ENCODE measurements around the gene ATP6V1F. TPM values are rescaled to one million over a fixed set of nuclear protein-coding genes. Genes with fewer than 3 reads are reported as not detected.

Gene ATP6V1F
- total RNA-seq, 1 donor from 2014 or later, result 162 TPM

DNA sequence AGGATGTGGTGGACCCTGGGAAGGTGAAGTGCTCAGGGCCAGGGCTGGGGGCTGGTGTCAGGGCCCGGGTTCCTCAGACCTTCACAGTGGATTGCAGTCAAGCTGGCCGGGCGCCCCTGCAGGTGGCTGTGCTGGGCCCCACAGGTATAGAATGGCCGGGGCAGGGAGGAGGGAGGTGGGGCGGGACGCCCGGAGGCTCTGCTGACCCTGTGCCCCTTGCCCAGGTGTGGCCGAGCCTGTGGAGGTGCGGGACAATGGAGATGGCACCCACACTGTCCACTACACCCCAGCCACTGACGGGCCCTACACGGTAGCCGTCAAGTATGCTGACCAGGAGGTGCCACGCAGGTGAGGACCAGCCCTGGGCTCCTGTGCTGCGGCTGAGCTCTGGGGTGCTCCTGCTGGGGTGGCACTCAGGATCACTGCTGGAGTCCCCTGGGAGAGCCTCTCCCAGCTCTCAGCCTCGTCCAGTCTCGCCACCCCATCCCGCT is 14.9 kb upstream of the ATP6V1F start:
- TF ChIP-seq CTCF (IDR thresholded peaks at IDR 0.05), result no peak
- Mint-ChIP-seq H3K9me3 (ENCODE audit: unreplicated experiment) (no peaks in the 10 kb centered on the region), H3K27ac (ENCODE audit: unreplicated experiment) (no peak overlapping the region), H3K4me3 (ENCODE audit: unreplicated experiment) (no peak overlapping the region), H3K27me3 (ENCODE audit: unreplicated experiment) (no peaks in the 10 kb centered on the region), H3K4me1 (ENCODE audit: unreplicated experiment) (no peaks in the 10 kb centered on the region), H3K36me3 (ENCODE audit: unreplicated experiment) (peaks cover 14% of the 10 kb centered on the region)
- DNase-seq (ENCODE audit: extremely low spot score, unreplicated experiment), result no peak

- H3K27me3 Mint-ChIP-seq (ENCODE audit: unreplicated experiment), result no peaks in the 10 kb centered on the region
- H3K27ac Mint-ChIP-seq (ENCODE audit: unreplicated experiment), result no peak overlapping the region
- no peaks in the 10 kb centered on the region for H3K9me3 Mint-ChIP-seq (ENCODE audit: unreplicated experiment)
- no peak overlapping the region for H3K4me3 Mint-ChIP-seq (ENCODE audit: unreplicated experiment)
- TF ChIP-seq CTCF (IDR thresholded peaks at IDR 0.05), result no peak
- H3K36me3 Mint-ChIP-seq (ENCODE audit: unreplicated experiment), result peaks cover 17% of the 10 kb centered on the region
- DNase-seq (ENCODE audit: extremely low spot score, unreplicated experiment), result no peak
- no peaks in the 10 kb centered on the region for H3K4me1 Mint-ChIP-seq (ENCODE audit: unreplicated experiment)
Measured at GRCh38 chr7:128848289-128849155, 14.1 kb upstream of the ATP6V1F start.

DNA sequence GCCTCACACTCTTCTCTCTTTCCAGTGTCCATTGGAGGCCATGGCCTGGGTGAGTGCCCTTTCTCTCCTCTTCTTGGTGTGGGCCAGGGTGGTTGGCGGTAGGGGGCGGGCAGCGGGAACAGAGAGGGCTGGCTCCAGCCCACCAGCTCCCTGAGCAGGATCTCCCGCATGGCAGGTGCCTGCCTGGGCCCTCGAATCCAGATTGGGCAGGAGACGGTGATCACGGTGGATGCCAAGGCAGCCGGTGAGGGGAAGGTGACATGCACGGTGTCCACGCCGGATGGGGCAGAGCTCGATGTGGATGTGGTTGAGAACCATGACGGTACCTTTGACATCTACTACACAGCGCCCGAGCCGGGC is 13.5 kb upstream of the ATP6V1F start:
- no peak overlapping the region for H3K4me3 Mint-ChIP-seq (ENCODE audit: unreplicated experiment)
- H3K27ac Mint-ChIP-seq (ENCODE audit: unreplicated experiment), result no peak overlapping the region
- no peaks in the 10 kb centered on the region for H3K27me3 Mint-ChIP-seq (ENCODE audit: unreplicated experiment)
- no peaks in the 10 kb centered on the region for H3K4me1 Mint-ChIP-seq (ENCODE audit: unreplicated experiment)
- TF ChIP-seq CTCF (IDR thresholded peaks at IDR 0.05), result no peak
- DNase-seq (ENCODE audit: extremely low spot score, unreplicated experiment), result no peak
- peaks cover 17% of the 10 kb centered on the region for H3K36me3 Mint-ChIP-seq (ENCODE audit: unreplicated experiment)
- H3K9me3 Mint-ChIP-seq (ENCODE audit: unreplicated experiment), result no peaks in the 10 kb centered on the region

DNA sequence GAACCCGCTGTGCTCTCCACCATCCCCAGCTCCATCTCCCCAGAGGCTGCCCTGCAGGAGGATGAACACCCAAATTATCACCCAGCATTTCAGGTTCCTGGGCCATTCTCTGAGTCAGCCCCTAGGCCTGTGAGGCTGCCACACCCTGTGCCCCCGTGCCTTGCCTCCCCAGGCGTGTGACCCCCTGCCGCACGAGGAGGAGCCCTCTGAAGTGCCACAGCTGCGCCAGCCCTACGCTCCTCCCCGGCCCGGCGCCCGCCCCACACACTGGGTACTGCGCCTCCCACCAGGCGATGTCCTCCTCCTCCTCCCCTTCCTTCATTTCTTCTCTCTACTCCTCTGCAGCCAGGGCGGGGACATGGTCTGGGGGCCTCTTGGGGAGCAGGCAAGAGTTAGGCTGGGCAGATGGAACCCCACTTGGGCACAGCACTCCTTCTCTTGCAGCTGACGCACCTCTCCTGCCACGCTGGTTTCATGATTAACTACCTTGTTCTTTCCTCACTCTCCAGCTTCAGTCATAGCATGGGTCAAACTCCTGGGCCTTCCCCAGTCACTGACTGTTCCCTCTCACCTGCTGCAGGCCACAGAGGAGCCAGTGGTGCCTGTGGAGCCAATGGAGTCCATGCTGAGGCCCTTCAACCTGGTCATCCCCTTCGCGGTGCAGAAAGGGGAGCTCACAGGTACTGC is 12.7 kb upstream of the ATP6V1F start:
- H3K9me3 Mint-ChIP-seq (ENCODE audit: unreplicated experiment), result no peaks in the 10 kb centered on the region
- H3K36me3 Mint-ChIP-seq (ENCODE audit: unreplicated experiment), result peaks cover 16% of the 10 kb centered on the region
- no peak for TF ChIP-seq CTCF (IDR thresholded peaks at IDR 0.05)
- H3K4me3 Mint-ChIP-seq (ENCODE audit: unreplicated experiment), result no peak overlapping the region
- DNase-seq (ENCODE audit: extremely low spot score, unreplicated experiment), result no peak
- no peaks in the 10 kb centered on the region for H3K4me1 Mint-ChIP-seq (ENCODE audit: unreplicated experiment)
- H3K27me3 Mint-ChIP-seq (ENCODE audit: unreplicated experiment), result no peaks in the 10 kb centered on the region
- no peak overlapping the region for H3K27ac Mint-ChIP-seq (ENCODE audit: unreplicated experiment)
